ENCODE measurements around the gene DNAJC27. TPM values are rescaled to one million over a fixed set of nuclear protein-coding genes. Genes with fewer than 3 reads are reported as not detected.
"Not testable (repeated sequence)": the region's sequence is repeated elsewhere in the genome, so short reads cannot be mapped to it uniquely, and the experiment has no call there.

DNAJC27 gene
- total RNA-seq (2014; rRNA removed): 4.2 and 5.6 TPM in 2 replicates
- polyA plus RNA-seq (2012): 1.3 TPM

DNA sequence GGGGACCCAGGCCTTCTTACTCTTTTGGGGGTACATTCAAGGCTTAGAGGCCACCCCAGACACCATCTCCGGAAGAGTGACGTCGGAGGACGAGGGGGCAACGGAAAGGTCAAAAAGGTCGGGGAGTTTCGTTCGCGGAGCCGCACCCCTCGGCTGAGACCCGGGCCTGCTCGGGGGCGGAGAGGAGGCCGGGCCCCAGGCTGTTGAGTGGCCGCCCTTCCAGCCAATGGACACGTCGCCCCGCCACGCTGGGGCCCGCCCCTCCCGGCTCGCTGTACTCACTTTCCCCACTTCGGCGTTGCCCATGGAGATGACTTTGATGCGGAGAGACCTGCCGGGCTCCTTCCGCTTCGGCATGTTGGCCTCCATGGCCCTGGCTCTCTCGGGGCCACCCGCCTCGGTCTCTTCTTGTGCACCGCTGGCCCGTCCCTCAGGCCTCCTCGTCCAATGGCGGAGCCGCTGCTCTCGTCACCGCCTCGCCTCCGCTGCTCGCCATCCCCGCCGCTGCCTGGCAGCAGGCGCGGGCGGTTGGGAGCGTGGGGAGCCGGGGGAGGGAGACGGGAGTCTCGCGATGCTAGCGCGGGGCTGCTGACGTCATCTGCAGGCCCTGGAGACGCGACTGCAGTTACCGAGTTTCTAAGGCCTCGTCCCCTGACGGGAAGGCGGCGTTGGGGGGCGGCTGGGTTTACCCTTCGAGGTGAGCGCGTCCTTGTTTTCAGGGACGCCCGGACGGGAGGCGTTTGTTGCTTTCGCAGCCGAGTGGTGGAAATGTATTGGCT, at the start of gene DNAJC27:
Gene DNAJC27 (minus strand): TSS at position 420 of the 779 bp plus-strand sequence. CDS start 51 bp downstream, at position 369.
- DNase-seq (ENCODE audit: low read depth): peak; percentile 95

DNA sequence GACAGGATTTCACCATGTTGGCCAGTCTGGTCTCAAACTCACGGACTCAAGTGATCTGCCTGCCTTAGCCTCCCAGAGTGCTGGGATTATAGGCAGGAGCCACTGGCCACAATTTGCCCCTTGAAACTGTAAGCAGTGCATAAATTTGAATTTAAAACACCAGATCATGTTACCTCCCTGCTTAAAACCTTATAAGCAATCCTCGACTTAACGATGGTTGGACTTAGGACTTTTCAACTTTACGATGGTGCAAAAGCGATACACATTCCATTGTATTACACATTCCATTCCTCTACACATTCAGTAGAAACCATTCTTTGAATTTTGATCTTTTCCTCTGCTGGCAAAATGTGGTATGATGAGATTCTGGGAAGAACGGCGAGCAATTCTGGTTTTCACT, 46.9 kb upstream of the DNAJC27 start:
- DNase-seq (ENCODE audit: low read depth): no peak

DNA sequence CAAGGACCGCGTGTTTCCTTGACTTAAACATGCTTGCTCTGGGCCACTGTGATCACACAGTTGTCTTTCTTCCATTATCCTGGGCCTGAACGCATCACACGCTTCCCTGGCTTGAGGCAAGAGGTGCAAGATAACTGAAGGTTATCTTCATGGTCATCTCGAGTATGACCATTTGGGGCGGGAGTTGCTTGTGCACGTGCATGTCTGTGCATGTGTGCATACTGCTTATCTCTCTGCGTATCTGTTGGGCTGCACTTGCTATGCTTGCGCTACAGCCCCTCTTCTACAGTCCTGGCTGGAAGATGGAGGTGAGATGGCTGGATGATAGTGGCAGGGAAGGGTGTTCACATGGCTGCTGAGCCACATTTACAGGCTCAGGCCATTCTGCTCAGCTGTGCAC, 42.9 kb upstream of the DNAJC27 start:
- no peak for DNase-seq (ENCODE audit: low read depth)

DNA sequence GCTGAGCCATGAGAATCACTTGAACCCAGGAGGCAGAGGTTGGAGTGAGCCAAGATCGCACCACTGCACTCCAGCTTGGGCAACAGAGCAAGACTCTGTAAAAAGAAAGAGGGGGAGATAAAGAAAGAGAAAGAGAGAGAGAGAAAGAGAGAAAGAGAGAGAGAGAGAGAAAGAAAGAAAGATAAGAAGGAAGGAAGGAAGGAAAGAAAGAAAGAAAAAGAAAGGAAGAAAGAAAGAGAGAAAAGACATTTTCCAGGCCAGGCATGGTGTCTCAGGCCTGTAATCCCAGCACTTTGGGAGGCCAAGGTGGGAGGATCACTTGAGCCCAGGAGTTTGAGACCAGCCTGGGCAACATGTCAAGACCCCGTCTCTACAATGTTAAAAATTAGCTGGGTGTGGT, 39.6 kb upstream of the DNAJC27 start:
- DNase-seq (ENCODE audit: low read depth): not testable (repeated sequence)

DNA sequence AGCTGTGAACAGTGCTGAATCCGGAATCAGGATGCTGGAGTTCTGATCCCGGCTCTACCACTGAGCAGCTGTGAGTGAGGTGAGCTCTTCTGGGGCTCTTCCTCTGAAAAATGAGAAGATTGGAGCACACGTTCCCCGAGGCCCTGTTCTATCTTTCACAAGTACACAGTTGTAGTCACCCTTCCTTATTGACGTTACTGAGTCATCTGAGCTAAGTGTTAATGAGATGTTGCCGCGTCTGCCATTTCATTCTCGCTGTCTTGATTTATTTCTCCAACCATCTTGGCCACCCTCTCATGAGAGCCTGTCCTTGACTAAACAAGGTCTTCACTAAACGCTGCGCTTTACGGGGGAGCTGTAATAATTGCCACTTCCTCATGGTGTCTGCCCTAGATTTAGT, 38.2 kb upstream of the DNAJC27 start:
- no peak for DNase-seq (ENCODE audit: low read depth)

DNA sequence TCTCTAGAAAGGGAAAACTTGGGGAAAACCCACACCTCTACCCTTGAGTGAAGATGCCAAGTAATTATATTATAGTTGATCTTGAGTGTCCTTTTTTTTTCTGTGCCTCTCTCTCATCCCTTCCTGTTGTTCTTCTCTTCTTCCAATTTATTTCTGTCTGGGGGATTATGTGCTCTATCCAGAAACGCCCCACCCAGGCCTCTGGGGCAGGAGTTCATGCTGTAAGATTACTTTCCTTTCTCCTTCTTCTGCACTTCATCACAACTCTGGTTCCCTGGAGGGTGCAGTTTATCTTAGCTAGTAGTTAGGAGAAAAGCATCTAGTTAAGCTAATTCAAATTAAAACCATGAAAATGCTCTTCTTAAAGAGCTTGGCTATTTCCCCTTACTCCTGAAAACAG, 30.3 kb upstream of the DNAJC27 start:
- DNase-seq (ENCODE audit: low read depth): no peak

DNA sequence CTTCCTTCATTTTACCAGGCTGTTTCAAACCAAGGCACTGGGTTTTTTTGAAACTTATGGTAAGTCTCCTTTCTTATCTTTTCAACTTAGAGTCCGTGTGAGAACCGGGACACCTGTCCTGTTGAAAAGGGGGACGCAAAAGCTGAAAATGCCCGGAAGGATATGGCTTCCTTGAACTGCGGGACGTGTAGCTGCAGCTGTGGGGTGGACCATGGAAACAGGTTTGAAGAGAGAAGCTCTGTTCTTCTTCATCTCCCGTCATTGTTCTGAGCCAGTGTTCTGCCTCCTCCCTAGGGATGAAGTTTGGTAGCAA, 29.5 kb upstream of the DNAJC27 start:
- no peak for DNase-seq (ENCODE audit: low read depth)

DNA sequence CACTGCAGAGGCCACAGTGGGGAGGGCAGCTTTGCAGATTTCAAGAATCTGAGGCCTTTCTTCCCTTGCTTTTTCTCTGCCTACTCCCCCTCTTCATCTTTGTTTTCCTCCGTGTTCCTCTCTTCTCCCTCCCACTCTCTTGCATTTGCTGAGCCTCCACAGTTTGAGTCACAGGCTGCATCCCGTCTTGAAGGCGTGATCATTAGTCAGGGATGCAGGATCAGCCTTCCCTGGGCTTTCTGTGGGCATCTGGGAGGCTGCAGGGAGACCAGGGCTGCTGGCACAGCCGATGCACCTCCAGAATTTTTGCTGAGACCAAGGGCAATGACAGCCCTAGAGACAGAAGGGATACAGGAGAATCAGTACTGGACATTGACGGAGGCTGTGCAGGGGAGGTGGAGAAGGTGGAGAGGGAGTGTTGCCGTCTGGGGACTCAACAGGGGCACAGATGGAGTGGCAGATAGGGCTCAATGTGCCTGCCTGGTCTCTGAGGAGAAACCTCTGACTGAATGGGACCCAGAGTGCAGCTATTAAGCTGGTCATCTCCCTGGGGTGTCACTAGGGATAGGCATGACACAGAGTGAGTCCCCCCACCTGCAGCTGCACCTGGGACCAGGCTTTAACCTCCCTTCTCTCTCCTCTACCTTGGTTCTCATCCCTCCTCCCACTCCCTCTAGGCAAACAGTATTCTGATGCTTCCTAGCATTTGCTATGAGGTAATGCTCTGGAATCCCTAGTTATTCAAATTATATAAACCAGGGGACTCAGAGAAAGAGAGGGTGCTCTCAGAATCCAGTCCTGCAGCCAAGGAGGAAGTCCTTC, 29.0 kb upstream of the DNAJC27 start:
- peak; percentile 12 for DNase-seq (ENCODE audit: low read depth)

DNA sequence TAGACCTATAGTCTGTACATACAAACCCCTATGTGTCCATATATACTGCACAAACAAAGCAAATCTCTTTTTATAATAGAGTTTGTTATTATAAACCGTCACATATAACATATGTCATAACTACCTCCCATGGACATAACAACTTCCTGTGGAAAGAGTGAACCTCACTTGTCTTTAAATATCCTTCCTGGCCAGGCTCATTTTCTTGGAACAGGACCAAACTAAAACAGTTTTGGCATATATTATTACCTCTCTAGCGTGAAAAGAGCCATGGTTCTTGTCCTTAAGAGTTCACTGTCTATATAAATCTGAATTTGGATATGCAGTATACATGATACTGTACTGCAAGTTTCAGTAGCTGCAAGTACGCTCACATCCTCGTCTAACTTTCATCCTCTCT, 28.3 kb upstream of the DNAJC27 start:
- DNase-seq (ENCODE audit: low read depth): no peak

DNA sequence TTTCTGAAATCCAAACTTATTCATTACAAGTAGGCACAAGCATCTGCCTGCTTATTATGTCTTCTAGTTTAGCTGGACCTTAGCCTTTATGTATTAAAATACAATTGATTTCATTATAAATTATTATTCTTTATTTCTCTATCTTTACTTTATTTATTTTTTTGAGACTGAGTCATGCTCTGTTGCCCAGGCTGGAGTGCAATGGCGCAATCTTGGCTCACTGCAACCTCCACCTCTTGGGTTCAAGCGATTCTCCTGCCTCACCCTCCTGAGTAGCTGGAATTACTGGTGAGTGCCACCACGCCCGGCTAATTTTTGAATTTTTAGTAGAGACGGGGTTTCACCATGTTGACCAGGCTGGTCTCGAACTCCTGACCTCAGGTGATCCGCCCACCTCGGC, 27.3 kb upstream of the DNAJC27 start:
- not testable (repeated sequence) for DNase-seq (ENCODE audit: low read depth)

DNA sequence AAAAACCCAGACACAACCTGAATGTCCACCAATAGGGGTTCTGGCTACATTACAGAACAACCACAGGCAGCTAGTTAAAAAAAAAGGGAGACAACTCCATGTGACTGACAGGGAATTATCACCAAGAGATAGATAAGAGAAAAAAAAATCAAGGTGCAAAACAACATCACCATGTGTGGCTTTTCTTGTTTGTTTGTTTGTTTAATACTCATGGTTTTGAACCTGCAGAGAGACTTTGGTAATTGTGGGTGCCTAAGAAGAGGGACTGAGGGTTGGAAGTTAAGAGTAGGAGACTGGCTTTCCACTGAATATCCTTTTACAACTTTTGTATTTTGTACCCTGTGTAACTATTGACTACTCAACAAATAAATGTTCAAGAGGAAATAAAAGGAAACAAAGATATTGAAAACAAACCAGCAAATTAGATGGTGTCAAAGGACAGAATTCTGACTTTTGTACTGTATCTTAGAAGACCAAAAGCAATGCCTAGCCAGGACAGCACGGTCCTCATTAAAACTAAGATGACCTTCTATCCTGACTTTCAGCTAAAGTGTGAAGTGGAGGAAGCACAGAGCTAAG, 22.5 kb upstream of the DNAJC27 start:
- no peak for DNase-seq (ENCODE audit: low read depth)

DNA sequence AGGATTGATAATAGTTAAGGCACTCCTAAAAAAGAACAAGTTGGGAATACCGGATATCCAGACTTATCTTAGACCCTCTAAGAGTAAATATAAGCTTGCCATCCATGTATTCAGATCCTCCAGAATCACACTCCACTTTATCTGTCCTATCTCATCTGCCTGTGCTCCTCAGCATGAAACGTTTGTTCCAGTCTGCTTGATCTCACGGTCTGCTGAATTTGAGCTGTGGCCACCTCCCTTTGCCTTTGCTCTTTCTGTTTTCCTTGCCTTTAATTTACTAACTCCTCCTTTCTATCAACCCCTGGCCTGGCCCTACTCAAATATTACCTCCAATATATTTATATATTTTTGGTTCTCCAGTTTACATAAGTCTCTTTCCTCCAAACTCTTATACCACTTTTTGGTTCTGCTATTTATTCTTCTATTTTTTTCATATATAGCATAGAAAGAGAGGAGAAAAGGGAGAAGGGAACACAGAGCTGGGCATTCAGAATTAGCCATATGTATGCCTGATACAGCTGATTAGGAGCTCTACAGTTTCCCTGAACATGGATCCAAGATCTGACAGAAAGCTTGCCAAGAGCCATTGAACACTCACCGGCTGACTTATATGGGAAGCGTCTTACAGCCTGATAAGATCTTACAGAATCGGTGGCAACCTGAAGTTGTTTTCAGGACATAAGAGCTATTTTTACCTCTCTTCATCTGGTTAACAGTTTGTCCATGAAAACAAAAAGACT, 21.8 kb upstream of the DNAJC27 start:
- DNase-seq (ENCODE audit: low read depth): no peak

DNA sequence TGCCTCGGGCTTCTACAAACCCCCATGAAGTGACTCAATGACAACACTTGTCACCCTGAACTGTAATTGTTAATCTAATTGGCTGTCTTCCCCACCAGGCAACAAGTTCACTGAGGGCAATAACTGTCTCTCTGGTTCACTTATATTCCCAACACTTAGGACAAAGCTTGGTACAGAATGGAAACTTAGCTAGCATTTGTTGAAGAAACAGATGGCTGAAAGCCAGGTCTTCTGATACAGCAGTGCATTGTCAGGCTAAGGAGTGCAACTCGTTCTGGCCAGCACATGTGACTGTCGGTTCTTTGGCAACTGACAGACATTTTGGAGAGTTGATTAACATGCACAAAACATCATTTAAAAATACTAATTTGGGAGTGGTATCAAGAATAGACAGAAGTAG, 14.6 kb upstream of the DNAJC27 start:
- DNase-seq (ENCODE audit: low read depth): no peak

DNA sequence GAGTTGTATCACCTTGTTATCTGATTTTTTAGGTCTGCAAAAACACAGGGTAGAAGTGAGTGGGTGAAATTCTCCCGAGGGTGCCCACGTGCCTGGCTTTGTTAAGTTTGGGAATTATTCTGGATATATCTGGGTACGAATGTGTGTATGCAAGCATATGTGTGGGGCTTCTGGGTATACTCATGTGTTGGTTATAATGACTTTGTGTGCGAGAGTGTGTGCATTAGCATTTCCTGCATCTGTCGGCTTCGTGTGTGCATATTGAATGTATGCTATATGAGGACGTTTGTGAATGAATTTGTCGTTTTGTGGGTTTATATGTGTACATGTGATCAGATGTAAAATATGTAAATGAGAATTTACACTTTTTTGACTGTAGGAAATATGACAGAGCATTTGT, 13.8 kb upstream of the DNAJC27 start:
- DNase-seq (ENCODE audit: low read depth): no peak

DNA sequence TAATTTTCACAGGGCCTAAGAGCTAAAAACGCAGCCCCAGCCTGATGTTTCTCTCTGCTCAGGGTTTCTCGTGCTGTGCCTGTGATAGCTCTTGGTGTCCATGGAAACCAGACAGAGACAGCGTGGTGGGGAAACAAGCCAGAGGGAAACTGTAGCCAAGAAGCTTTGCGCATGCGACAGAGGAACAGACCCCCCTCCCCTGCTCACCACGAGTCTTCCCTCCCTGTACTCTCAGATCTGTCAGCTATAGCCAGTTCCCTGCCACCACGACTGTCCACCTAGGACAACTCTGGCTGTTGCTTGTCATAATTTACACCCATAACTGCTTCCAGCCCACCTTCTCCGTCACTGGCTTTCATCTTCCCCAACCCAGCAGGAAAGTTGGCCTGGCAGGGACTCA, 13.2 kb upstream of the DNAJC27 start:
- DNase-seq (ENCODE audit: low read depth): no peak

DNA sequence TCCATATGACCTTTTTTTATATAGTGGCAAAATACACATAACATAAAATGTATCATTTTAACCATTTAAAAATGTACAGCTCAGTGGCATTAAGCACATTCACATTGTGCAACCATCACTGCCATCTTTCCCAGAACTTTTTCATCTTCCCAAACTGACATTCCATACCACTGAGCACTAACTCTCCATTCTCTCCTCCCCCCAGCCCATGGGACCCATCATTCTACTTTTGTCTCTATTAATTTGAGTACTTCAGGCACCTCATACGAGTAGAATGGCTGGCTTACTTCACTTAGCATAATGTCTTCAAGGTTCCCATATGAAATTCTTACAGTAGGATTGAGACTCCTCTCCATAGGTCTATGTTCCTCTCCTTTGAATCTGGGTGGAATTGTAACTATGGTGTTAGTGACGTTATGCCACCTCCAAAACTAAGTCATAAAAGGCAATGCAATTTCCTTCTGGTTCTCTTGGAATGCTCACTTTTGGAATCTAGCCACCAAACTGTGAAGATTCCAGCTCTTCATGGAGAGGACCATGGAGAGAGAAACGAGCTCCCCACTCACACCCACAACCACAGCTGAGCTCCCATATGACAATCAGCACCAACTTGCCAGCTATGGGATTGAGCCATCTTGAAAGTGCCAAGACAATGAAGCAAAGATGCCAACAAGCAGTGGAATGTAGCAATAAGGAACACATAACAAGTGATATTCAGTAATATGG, 9.8 kb upstream of the DNAJC27 start:
- DNase-seq (ENCODE audit: low read depth): no peak

DNA sequence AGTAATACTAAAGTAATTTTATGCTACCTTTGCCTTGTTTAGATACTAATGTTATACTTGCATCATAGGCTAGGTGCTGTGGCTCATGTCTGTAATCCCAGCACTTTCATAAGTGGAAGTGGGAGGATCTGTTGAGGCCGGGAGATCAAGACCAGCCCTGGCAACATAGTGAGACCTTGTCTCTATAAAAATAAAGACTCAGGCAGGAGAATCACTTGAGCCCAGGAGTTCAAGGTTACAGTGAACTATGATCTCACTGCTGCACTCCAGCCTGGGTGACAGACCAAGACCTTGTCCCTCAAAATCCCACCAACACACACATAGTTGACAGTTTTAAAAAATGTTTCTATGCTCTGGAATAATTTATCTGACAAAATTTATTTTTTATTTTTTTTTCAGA, 6.9 kb upstream of the DNAJC27 start:
- DNase-seq (ENCODE audit: low read depth): no peak

DNA sequence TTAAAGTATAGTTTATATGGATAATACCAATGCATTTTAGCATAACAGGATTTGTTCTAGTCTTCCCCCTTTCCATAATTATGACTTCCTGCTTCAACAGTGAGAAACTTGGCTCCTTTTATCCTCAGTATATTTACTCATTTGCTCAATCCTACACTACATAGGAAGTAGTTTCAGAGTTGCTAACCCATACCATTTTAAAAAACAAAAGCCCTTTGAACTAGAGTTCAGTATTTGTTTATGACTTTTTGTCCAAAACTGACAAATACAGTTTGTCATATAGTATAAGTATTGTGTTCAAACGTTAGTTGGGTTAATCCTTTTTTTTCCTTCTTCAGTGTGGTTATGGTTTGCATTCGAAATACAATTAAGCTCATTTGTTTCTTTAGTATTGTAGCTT, 5.9 kb upstream of the DNAJC27 start:
- DNase-seq (ENCODE audit: low read depth): no peak

DNA sequence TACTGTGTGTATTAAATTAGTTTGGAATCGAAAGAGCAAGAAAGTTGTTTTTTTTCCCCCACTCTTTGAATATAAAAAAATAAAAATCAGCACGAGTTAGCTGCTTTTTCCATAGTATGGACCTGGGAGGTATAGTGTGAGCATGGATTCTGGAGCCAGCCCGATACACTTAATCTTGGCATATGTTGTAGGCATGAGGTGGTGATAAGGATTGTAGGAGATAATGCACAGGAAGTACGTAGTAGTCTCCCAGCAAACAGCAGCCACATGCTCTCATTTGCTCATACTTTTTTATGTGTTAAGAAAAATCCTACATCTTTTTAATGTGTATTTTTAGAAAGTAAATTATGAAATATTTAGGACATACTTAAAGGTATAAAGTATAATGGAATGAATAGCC, 2.1 kb upstream of the DNAJC27 start:
- no peak for DNase-seq (ENCODE audit: low read depth)

DNA sequence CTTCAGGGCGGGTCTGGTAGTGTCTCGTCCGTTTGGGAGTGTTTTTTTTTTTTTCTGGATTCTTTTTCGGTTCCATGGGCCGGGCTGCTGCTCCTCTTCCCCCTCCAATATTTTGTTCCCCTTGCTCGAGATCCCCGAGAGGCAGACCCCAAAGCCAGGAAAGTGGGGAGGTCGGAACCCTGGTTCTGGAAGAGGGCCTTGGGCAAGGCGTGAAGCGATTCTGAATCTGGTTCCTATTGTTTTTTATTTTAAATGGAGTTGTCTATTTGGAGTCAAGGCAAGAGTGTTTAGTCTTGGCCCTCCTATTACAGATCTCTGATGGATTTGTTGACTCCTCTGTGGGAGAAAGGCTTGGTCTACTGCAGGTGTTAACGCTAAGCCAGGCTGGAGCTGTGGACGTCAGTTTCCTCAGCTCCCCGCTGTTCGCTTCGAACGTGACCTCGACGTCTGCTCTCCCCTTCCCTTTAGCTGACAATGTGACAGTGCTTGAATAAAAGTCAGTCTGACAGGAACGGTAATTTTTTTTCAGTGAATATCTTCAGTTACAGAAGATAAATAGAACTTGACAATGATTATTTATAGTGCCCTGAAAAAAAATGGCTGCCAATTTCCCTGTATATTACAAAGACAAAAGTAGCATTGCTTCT, 683 bp upstream of the DNAJC27 start:
- peak; percentile 24 for DNase-seq (ENCODE audit: low read depth)

DNA sequence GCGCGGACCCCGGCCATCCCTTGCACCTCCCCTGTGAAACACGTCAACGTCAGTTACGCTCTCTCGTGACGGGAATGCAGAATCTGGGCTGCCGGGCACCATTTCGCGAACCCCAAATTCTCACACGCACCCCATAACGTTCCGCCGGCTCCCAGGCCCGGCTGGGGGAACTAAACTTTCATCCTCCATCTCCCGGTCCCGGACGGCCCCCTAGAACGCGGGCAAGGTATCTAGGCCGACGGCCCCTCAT, 544 bp downstream of the DNAJC27 start:
- DNase-seq (ENCODE audit: low read depth): no peak
